HL-60 (cell line): ENCODE data around the gene ZFHX3.

Experiments
- CTCF ChIP-seq: IDR thresholded peaks from one replicate; pipeline ENCODE4 v1.5.1; 2011; ENCODE audit warnings: low read length, control low read depth, inconsistent platforms; ENCODE audit not compliant: insufficient read depth
- POLR2AphosphoS5 ChIP-seq: IDR thresholded peaks from 2 replicates; pipeline ENCODE4 v1.6.1; 2012; ENCODE audit warnings: low read depth
- REST ChIP-seq: IDR thresholded peaks from 2 replicates; pipeline ENCODE4 v1.6.1; 2012; ENCODE audit warnings: low read depth; ENCODE audit not compliant: insufficient replicate concordance
- SPI1 ChIP-seq: IDR thresholded peaks from 2 replicates; pipeline ENCODE4 v1.6.1; 2012; ENCODE audit warnings: low read depth, mild to moderate bottlenecking, borderline replicate concordance

- no peak for TF ChIP-seq CTCF
- no peak for TF ChIP-seq POLR2AphosphoS5
- TF ChIP-seq REST = no peak
- TF ChIP-seq SPI1 = no peak
Observed at GRCh38 chr16:72991211-72991610, 56.7 kb downstream of the ZFHX3 start.
